SK-MEL-5 (cell line): ENCODE data around the gene CCDC85C. TPM values are rescaled to one million over a fixed set of nuclear protein-coding genes. Genes with fewer than 3 reads are reported as not detected.

ENCODE experiments used
- DNase-seq: peaks from one replicate; pipeline ENCODE4 v3.0.0-alpha.2; 2016; ENCODE audit warnings: low read depth, low spot score
- in situ Hi-C: cut with HindIII; loops from 2 replicates; pipeline ENCODE4 v1.10.0; 2016; ENCODE audit warnings: low sequenced_read_pairs, high pct_unique_total_duplicates, low pct_unique_long_range_greater_than_20kb
- total RNA-seq: library from RNA; depleted of rRNA; stranded (reverse); fragments of >200 nt; shearing (Covaris generic); gene quantifications from 2 replicates; pipeline ENCODE4 v1.2.3, GENCODE V29; 2014

Gene CCDC85C
- total RNA-seq, 1 experiment from 2014 or later = 10.8 TPM

- in situ Hi-C loops = no loop called here
- DNase-seq = no peak
Measured at GRCh38 chr14:99570544-99571302, 33.3 kb downstream of the CCDC85C start.

- no peak for DNase-seq
- in situ Hi-C loops = no loop called here
Measured at GRCh38 chr14:99569725-99570543, 34.1 kb downstream of the CCDC85C start.

- in situ Hi-C loops = no loop called here
- peak; percentile 27 for DNase-seq
Measured at GRCh38 chr14:99568567-99569560, 35.1 kb downstream of the CCDC85C start.

- DNase-seq = no peak
- in situ Hi-C loops = no loop called here
Measured at GRCh38 chr14:99566390-99567354, 37.3 kb downstream of the CCDC85C start.

GRCh38 chr14:99566009-99566389, 38.0 kb downstream of the CCDC85C start:
- in situ Hi-C loops = no loop called here
- no peak for DNase-seq

GRCh38 chr14:99565383-99565782, 38.6 kb downstream of the CCDC85C start:
- no peak for DNase-seq
- in situ Hi-C loops = no loop called here

- in situ Hi-C loops = no loop called here
Measured at GRCh38 chr14:99564926-99565259, 39.1 kb downstream of the CCDC85C start.

GRCh38 chr14:99564256-99564925, 39.6 kb downstream of the CCDC85C start:
- in situ Hi-C loops = no loop called here
- DNase-seq = no peak

More at GRCh38 chr14:99564926-99565259, 39.1 kb downstream of the CCDC85C start:
- no peak for DNase-seq

- no peak for DNase-seq
- in situ Hi-C loops = no loop called here
Measured at GRCh38 chr14:99563749-99564129, 40.3 kb downstream of the CCDC85C start.

- peak; percentile 79 for DNase-seq
- in situ Hi-C loops = no loop called here
Measured at GRCh38 chr14:99562856-99563748, 40.9 kb downstream of the CCDC85C start.

GRCh38 chr14:99561864-99562263, 42.1 kb downstream of the CCDC85C start:
- in situ Hi-C loops = no loop called here
- no peak for DNase-seq

- in situ Hi-C loops = no loop called here
- no peak for DNase-seq
Measured at GRCh38 chr14:99560922-99561683, 42.9 kb downstream of the CCDC85C start.

- in situ Hi-C loops = no loop called here
- DNase-seq = no peak
Measured at GRCh38 chr14:99560403-99560802, 43.6 kb downstream of the CCDC85C start.

- DNase-seq = no peak
- in situ Hi-C loops = no loop called here
Measured at GRCh38 chr14:99559286-99559990, 44.6 kb downstream of the CCDC85C start.
